Measurements from ENCODE around the gene TRIM66.

DNA sequence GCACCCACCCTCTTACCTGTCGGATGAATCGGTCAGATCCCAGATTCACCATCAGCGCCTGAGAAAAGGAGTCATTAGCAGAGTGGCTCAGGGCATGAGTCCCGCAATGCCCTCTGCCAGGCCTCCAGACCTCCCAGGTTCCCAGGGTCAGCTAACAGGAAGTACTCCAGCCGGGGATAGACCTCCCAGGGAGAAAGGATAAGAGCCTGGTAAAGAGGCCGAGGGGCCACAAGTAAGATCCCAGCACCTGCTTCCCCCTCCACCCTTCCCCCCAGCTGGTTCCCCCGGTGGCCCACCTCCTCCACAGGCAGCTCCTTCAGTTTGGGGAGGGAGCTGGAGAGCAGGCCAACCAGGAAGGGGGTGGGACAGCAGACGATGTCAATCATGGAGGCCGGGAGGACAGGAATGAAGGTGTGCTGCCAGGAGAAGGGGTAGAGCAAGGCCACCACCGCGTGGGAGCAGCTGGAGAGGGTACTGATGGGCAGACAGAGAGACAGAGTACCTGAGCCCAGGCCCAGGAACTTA lies 16.5 kb upstream of the TRIM66 start:
- TF ChIP-seq, protein P1, sequence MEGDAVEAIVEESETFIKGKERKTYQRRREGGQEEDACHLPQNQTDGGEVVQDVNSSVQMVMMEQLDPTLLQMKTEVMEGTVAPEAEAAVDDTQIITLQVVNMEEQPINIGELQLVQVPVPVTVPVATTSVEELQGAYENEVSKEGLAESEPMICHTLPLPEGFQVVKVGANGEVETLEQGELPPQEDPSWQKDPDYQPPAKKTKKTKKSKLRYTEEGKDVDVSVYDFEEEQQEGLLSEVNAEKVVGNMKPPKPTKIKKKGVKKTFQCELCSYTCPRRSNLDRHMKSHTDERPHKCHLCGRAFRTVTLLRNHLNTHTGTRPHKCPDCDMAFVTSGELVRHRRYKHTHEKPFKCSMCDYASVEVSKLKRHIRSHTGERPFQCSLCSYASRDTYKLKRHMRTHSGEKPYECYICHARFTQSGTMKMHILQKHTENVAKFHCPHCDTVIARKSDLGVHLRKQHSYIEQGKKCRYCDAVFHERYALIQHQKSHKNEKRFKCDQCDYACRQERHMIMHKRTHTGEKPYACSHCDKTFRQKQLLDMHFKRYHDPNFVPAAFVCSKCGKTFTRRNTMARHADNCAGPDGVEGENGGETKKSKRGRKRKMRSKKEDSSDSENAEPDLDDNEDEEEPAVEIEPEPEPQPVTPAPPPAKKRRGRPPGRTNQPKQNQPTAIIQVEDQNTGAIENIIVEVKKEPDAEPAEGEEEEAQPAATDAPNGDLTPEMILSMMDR (IDR thresholded peaks at IDR 0.05): no peak
- TF ChIP-seq POLR2A (IDR thresholded peaks at IDR 0.05): no peak
